Pancreas (tissue), 10 donors: ENCODE measurements around the gene TUBA1A. TPM values are rescaled to one million over a fixed set of nuclear protein-coding genes. Genes with fewer than 3 reads are reported as not detected.
"Not testable (repeated sequence)": the region's sequence is repeated elsewhere in the genome, so short reads cannot be mapped to it uniquely, and the experiment has no call there.

Source experiments
- ATAC-seq, 4 donors: fragments of 200-7000 bp; cut with Tn5 transposase; one replicate each; pipeline versions ENCODE4 v1.8.0 to v1.9.1; 2020; ENCODE audit warnings: mild to moderate bottlenecking in 4 of 4, moderate library complexity in 4 of 4
- DNase-seq, 6 donors: peaks; one replicate each; pipeline ENCODE4 v3.0.0-alpha.2; 2020
- FAIRE-seq: peaks from 2 replicates; lab custom pipeline; 2012; peaks lifted over from hg19 to GRCh38; lab: Jason Lieb, UNC
- H3K27ac ChIP-seq, 4 donors: fragments of 200-600 bp; sonication (generic); 1 replicate in 3 of 4; 2 replicates in 1 of 4; pipeline versions ENCODE4 v1.5.0 to v1.8.0; 2020
- H3K27me3 ChIP-seq, 4 donors: fragments of 200-600 bp; one replicate each; pipeline ENCODE4 v1.8.0; 2021
- H3K36me3 ChIP-seq, 3 donors: fragments of 200-600 bp; sonication (generic) in 1 of 3; one replicate each; pipeline versions ENCODE4 v1.5.0 to v1.8.0; 2020 to 2021
- H3K4me1 ChIP-seq, 3 donors: fragments of 200-600 bp; one replicate each; pipeline ENCODE4 v1.8.0; 2021
- H3K4me3 ChIP-seq, 4 donors: fragments of 200-600 bp; sonication (generic) in 2 of 4; one replicate each; pipeline versions ENCODE4 v1.5.0 to v1.8.0; 2020 to 2021
- H3K9me3 ChIP-seq, 4 donors: fragments of 200-600 bp; one replicate each; pipeline ENCODE4 v1.8.0; 2021
- WGBS, 2 donors: extraction: QIAGEN DNeasy Blood & Tissue Kit; methylation state at CpG; one replicate each; pipeline ENCODE4 v1.1.7; 2013; 5-methylcytosine and 5-hydroxymethylcytosine counted together
- intact Hi-C, 3 donors: fragments of 100-400 bp; cut with DNase I; formaldehyde crosslinking; loops; one replicate each; pipeline versions ENCODE4 v1.11.1 to v1.14.2; 2022
- polyA plus RNA-seq, 2 donors: library from polyadenylated mRNA; stranded (reverse); fragments of 200-250 nt; gene quantifications; one replicate each; pipeline ENCODE4 v1.2.3, GENCODE V29; 2013
- total RNA-seq, 6 donors: library from RNA; stranded (reverse); fragmentation: NEBNext Ultra II Directional in 4 of 6; extraction: Animal tissue kit (Norgen Biotek cat#: 25700) in 4 of 6; gene quantifications; one replicate each; pipeline versions ENCODE4 v1.2.1 to v1.2.4, GENCODE V29; 2021 to 2023
- TF ChIP-seq, protein P1 (sequence below), 4 donors: fragments of 200-600 bp; sonication (generic) in 3 of 4; IDR thresholded peaks; one replicate each; pipeline versions ENCODE4 v1.5.0 to v1.8.0; 2021; ENCODE audit warnings: antibody characterized with exemption in 4 of 4
- donor health status: healthy with polysubstance abuse.
- donor health status: DM: no; HTN: no; CAD: no; lungs with moderate emphysema.
- donor health status: DM: no; HTN: no; CAD: no.
- donor health status: control.
- donor health status: control.
- donor health status: Bipolar disorder and iron deficiency.
- donor health status: DM: yes; HTN: yes; CAD: no.
- donor health status: DM: no; HTN: no; CAD: no.
- donor health status: DM: no; HTN: no; CAD: no.
- donor health status: DM: yes; HTN: yes; CAD: no.

The TUBA1A gene
- total and polyA plus RNA-seq, 8 donors: 9.1 to 93.8 (median 28.3) TPM

DNA sequence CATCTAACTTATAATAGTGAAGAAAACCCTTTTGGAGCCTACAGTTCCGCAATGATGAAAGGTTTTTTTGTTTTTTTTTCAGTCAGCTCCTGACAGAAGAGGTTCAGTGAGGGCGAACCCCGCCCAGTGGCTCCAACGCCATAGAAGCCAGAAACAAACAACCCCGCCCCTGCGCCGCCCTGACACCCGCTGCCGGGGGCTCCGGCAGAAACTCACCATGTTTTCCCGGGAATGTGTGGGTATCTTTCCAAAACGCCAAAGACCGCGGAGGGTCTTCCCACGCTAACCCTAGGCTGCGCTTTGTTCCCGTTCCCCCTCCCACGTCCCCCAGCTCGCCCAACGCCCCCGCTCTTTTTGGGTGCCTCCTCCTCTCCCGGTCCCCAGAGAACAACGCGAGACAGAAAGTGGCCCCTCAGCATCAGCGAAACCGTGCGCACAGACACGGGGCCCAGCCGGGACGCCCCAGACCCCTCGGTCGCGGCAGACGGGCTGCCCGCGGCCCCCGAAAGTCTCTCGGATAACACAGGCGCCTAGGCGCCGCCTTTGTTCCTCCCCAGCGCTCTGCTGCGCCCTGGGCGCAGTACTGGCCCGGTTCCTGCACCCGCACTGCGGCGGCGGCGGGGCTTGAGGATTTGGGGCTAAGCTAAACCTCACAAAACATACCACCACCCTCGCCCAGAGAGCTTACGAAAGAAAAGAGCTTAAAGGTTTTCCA, 522 bp downstream of the TUBA1A start:
- no peaks in the 10 kb centered on the region for H3K9me3 ChIP-seq
- H3K4me1 ChIP-seq: no peaks in the 10 kb centered on the region
- 1% methylated on average over 52 of the region's 52 CpGs for WGBS, 2 donors
- peak; percentile 35 to 78 (median 58) for DNase-seq
- FAIRE-seq: no peak
- ATAC-seq: peak; percentile 66 to 83 (median 79)
- intact Hi-C loops: no loop called here
- H3K27me3 ChIP-seq: no peaks in the 10 kb centered on the region
- H3K4me3 ChIP-seq: peak overlapping the region; percentile 45 to 80 (median 68)
- H3K36me3 ChIP-seq: no peaks in the 10 kb centered on the region
- TF ChIP-seq, protein P1, sequence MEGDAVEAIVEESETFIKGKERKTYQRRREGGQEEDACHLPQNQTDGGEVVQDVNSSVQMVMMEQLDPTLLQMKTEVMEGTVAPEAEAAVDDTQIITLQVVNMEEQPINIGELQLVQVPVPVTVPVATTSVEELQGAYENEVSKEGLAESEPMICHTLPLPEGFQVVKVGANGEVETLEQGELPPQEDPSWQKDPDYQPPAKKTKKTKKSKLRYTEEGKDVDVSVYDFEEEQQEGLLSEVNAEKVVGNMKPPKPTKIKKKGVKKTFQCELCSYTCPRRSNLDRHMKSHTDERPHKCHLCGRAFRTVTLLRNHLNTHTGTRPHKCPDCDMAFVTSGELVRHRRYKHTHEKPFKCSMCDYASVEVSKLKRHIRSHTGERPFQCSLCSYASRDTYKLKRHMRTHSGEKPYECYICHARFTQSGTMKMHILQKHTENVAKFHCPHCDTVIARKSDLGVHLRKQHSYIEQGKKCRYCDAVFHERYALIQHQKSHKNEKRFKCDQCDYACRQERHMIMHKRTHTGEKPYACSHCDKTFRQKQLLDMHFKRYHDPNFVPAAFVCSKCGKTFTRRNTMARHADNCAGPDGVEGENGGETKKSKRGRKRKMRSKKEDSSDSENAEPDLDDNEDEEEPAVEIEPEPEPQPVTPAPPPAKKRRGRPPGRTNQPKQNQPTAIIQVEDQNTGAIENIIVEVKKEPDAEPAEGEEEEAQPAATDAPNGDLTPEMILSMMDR (IDR thresholded peaks at IDR 0.05): no peak
- H3K27ac ChIP-seq: peak overlapping the region; percentile 55 to 97 (median 86)

GRCh38 chr12:49187184-49187583, 1.7 kb downstream of the TUBA1A start:
- DNase-seq: no peak
- TF ChIP-seq, protein P1 (IDR thresholded peaks at IDR 0.05): no peak
- ATAC-seq: peak in 1 of 4 donors; percentile 6
- Histone ChIP-seq H3K36me3 (no peaks in the 10 kb centered on the region), H3K27ac (peak overlapping the region in 1 of 4 donors; percentile 97), H3K4me1 (no peaks in the 10 kb centered on the region), H3K27me3 (no peaks in the 10 kb centered on the region), H3K9me3 (no peaks in the 10 kb centered on the region), H3K4me3 (peak overlapping the region in 1 of 4 donors; percentile 80)
- no peak for FAIRE-seq
- intact Hi-C loops: no loop called here
- 33 to 45% methylated on average over 5 of the region's 5 CpGs for WGBS, 2 donors

DNA sequence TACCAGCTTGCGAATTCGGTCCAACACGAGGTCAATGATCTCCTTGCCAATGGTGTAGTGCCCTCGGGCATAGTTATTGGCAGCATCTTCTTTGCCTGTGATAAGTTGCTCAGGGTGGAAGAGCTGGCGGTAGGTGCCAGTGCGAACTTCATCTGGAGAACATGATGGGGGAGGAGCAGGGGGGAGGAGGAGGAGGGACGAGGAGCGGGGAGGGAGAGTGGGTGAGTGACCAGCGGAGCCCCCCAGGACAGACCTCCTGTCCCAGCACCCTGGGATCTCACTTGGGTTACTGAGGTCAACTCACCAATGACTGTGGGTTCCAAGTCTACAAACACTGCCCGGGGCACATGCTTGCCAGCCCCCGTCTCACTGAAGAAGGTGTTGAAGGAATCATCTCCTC, 2.6 kb downstream of the TUBA1A start:
- FAIRE-seq, H3K27ac ChIP-seq, H3K4me3 ChIP-seq, H3K4me1 ChIP-seq, intact Hi-C loops, DNase-seq, ATAC-seq, H3K9me3 ChIP-seq, H3K27me3 ChIP-seq, H3K36me3 ChIP-seq: not testable (repeated sequence)
- 78 to 84% methylated on average over 11 of the region's 11 CpGs for WGBS, 2 donors

DNA sequence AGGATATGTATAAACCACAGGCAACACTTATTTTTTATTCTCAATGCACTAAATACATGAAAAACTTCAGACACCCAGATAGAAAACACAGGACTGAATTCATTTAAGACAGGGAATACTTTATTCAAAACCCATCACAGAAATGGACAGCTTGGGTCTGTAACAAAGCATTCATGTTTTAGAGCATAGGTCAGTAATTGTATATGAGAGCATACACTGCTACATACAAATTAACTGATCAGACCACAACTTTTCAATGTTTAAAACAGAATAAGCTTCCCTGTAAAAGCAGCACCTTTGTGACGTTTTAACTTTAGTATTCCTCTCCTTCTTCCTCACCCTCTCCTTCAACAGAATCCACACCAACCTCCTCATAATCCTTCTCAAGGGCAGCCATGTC, 4.2 kb downstream of the TUBA1A start:
- intact Hi-C loops, H3K27me3 ChIP-seq, H3K9me3 ChIP-seq, H3K27ac ChIP-seq, ATAC-seq, H3K4me3 ChIP-seq, FAIRE-seq, H3K36me3 ChIP-seq, H3K4me1 ChIP-seq, DNase-seq: not testable (repeated sequence)
- 59 to 64% methylated on average over 1 of the region's 1 CpG for WGBS, 2 donors

DNA sequence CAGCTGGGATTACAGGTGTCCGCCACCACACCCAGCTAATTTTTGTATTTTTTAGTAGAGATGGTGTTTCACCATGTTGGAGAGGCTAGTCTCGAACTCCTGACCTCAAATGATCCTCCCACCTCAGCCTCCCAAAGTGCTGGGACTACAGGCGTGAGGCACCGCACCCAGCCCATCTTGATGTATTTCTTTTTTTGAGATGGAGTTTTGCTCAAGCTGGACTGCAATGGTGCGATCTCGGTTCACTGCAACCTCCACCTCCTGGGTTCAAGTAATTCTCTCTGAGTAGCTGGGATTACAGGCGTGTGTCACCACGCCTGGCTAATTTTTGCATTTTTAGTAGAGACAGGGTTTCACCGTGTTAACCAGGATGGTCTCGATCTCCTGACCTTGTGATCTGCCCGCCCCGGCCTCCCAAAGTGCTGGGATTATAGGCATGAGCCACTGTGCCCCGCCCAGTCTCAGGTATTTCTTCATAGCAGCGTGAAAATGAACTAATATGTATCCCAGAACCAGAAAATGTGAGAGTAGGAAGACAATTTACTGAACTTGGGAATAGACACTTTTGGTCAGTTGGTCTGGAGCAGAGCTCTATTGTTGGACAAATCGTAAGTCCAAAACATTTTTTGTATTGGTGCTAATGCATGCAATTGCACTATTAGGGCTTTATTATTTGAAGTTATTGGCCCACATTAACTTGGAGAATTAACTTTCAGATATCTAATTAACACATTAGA, 5.5 kb downstream of the TUBA1A start:
- H3K27me3 ChIP-seq, DNase-seq, H3K36me3 ChIP-seq, H3K27ac ChIP-seq, H3K9me3 ChIP-seq, intact Hi-C loops, ATAC-seq, FAIRE-seq, H3K4me1 ChIP-seq, H3K4me3 ChIP-seq: not testable (repeated sequence)
- WGBS, 2 donors: 77 to 86% methylated on average over 15 of the region's 15 CpGs

DNA sequence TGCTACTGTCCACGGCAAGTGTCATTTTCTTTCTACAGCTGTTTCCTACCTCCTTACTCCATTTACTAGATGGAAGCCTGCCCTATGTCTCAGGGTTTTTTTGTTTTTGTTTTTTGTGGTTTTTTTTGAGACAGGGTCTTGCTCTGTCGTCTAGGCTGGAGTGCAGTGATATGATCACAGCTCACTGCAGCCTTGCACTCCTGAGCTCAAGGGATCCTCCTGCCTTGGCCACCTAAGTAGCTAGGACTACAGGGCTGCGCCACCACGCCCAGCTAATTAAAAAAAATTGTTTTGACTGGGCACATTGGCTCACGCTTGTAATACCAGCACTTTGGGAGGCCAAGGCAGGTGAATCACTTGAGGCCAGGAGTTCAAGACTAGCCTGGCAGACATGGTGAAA, 14.7 kb downstream of the TUBA1A start:
- H3K4me1 ChIP-seq: no peaks in the 10 kb centered on the region
- TF ChIP-seq, protein P1 (IDR thresholded peaks at IDR 0.05): no peak
- no peaks in the 10 kb centered on the region for H3K9me3 ChIP-seq
- 74 to 81% methylated on average over 5 of the region's 5 CpGs for WGBS, 2 donors
- DNase-seq (no peak), FAIRE-seq (no peak), ATAC-seq (no peak)
- H3K27ac ChIP-seq: no peak overlapping the region
- no peak overlapping the region for H3K4me3 ChIP-seq
- intact Hi-C loops: no loop called here
- no peaks in the 10 kb centered on the region for H3K36me3 ChIP-seq
- H3K27me3 ChIP-seq: no peaks in the 10 kb centered on the region
